Measurements from ENCODE around the gene NUBPL.

DNA sequence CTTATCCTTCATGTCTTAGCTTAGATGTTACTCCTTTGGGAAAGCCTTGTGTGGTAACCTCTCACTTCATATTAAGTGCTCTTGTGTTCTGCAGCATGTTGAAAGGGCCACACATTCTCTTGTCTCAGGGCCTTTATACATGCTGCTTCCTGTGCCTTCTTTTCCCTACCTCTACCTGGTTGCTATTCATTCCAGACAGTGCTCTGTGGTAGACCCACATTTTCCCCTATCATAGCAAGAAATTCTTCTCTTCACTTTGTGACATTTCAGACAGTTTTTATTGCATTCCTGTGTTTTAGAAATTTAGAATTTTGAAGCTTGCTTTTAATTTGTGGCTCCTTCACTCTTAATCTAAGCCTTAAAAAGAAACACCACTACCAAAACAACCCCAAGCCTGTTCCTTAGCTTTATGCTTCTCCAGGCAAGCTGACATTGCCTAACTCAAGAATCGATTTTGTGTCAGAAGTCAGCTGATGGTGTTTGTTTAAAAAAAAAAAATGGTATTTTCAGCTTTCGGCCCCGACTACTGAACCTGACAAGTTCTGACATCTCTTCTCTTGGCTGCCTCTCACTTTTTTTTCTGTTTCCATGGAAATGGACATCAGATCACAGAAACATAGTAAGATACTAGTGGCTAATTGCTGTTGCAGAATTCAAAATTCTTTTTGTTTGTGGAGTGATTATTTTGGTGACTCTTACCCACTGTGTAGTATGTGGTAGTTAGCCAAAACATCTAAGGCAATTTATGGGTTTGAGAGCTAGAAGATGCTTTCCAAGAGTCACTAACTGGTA is 156.3 kb downstream of the NUBPL start:
- TF ChIP-seq, protein P1, sequence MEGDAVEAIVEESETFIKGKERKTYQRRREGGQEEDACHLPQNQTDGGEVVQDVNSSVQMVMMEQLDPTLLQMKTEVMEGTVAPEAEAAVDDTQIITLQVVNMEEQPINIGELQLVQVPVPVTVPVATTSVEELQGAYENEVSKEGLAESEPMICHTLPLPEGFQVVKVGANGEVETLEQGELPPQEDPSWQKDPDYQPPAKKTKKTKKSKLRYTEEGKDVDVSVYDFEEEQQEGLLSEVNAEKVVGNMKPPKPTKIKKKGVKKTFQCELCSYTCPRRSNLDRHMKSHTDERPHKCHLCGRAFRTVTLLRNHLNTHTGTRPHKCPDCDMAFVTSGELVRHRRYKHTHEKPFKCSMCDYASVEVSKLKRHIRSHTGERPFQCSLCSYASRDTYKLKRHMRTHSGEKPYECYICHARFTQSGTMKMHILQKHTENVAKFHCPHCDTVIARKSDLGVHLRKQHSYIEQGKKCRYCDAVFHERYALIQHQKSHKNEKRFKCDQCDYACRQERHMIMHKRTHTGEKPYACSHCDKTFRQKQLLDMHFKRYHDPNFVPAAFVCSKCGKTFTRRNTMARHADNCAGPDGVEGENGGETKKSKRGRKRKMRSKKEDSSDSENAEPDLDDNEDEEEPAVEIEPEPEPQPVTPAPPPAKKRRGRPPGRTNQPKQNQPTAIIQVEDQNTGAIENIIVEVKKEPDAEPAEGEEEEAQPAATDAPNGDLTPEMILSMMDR (IDR thresholded peaks at IDR 0.05): no peak
- TF ChIP-seq EP300 (IDR thresholded peaks at IDR 0.05; ENCODE audit: borderline replicate concordance in 1 of 2, low read depth in 1 of 2, low read length in 1 of 2) (no peak), FOXM1 (IDR thresholded peaks at IDR 0.05; ENCODE audit: low read depth) (no peak), RFX5 (IDR thresholded peaks at IDR 0.05; ENCODE audit: low read length) (no peak), TCF12 (IDR thresholded peaks at IDR 0.05) (no peak), FOXJ3 (CRISPR knock-in tag; IDR thresholded peaks at IDR 0.05) (no peak), SIN3A (IDR thresholded peaks at IDR 0.05; ENCODE audit: borderline replicate concordance, low read depth, low read length) (no peak)
- TF ChIP-seq, protein P2, sequence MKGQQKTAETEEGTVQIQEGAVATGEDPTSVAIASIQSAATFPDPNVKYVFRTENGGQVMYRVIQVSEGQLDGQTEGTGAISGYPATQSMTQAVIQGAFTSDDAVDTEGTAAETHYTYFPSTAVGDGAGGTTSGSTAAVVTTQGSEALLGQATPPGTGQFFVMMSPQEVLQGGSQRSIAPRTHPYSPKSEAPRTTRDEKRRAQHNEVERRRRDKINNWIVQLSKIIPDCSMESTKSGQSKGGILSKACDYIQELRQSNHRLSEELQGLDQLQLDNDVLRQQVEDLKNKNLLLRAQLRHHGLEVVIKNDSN (IDR thresholded peaks at IDR 0.05; ENCODE audit: borderline replicate concordance, low read depth): no peak
